Parathyroid adenoma (tissue), 2 donors: ENCODE measurements around the gene COBLL1.

Experiments used
- H2AFZ ChIP-seq: fragments of 300-600 bp; sonication (generic); one replicate; pipeline ENCODE4 v1.7.0; 2017; ENCODE audit warnings: antibody characterized with exemption, mild to moderate bottlenecking
- H3K27ac ChIP-seq: fragments of 300-600 bp; sonication (generic); one replicate; pipeline ENCODE4 v1.7.0; 2017
- H3K27me3 ChIP-seq: fragments of 300-600 bp; sonication (generic); one replicate; pipeline ENCODE4 v1.7.0; 2017; ENCODE audit warnings: low read length; ENCODE audit not compliant: control insufficient read depth, insufficient read depth
- H3K36me3 ChIP-seq: fragments of 300-600 bp; sonication (generic); one replicate; pipeline ENCODE4 v1.7.0; 2017; ENCODE audit warnings: low read length; ENCODE audit not compliant: control insufficient read depth, insufficient read depth
- H3K4me1 ChIP-seq: fragments of 300-600 bp; sonication (generic); one replicate; pipeline ENCODE4 v1.7.0; 2017; ENCODE audit warnings: control low read depth
- H3K4me2 ChIP-seq: fragments of 300-600 bp; sonication (generic); one replicate; pipeline ENCODE4 v1.7.0; 2017; ENCODE audit warnings: low read length
- H3K4me3 ChIP-seq: fragments of 300-600 bp; sonication (generic); one replicate; pipeline ENCODE4 v1.7.0; 2017; ENCODE audit warnings: low read depth, low read length
- H3K79me2 ChIP-seq: fragments of 300-600 bp; sonication (generic); one replicate; pipeline ENCODE4 v1.7.0; 2017; ENCODE audit warnings: control low read depth
- H3K9ac ChIP-seq: fragments of 300-600 bp; sonication (generic); one replicate; pipeline ENCODE4 v1.7.0; 2017; ENCODE audit warnings: mild to moderate bottlenecking
- H3K9me3 ChIP-seq: fragments of 300-600 bp; sonication (generic); one replicate; pipeline ENCODE4 v1.7.0; 2017; ENCODE audit warnings: low read length; ENCODE audit not compliant: control insufficient read depth
- TF ChIP-seq, protein P1 (sequence below): fragments of 300-600 bp; sonication (generic); IDR thresholded peaks from one replicate; pipeline ENCODE4 v1.7.0; 2017; ENCODE audit warnings: antibody characterized with exemption, mild to moderate bottlenecking
- donor health status: primary hyperparathyroidism.

The COBLL1 gene

DNA sequence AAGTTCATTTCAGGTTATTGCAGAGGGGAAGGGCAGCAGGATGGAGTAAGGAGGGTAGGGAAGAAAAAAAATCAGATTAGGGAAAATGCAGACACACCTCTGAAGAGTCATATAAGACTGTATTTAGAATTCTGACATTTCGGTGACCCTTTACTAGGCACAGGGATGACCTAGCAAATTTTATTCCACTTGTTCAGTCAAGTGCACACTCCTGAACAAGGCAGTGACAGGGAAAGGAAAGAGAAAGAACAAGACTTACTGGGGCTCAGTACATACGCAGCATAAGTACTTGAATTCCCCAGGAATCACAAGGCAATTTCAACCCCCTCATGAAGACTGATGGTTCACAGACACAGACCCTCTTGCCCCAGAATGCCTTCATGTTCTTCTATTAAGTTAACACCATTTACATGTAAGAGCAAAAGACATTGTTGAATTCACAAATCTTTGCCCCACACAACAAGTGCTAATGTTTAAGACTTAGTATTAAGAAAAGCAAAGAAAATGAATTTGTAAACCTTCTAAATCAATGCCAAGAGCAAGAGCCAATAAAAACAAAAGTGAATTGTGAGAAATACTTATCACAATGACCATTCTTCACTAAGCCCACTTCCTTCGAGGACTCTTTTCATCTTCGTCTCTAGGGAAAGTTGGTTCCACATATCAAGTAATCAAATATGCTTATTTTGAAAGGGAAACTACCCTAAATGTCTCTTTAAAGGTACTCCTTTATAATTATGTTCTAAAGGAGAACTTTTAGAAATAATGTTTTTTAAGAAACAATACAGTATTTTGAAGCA is 47.0 kb downstream of the COBLL1 start:
- TF ChIP-seq, protein P1, sequence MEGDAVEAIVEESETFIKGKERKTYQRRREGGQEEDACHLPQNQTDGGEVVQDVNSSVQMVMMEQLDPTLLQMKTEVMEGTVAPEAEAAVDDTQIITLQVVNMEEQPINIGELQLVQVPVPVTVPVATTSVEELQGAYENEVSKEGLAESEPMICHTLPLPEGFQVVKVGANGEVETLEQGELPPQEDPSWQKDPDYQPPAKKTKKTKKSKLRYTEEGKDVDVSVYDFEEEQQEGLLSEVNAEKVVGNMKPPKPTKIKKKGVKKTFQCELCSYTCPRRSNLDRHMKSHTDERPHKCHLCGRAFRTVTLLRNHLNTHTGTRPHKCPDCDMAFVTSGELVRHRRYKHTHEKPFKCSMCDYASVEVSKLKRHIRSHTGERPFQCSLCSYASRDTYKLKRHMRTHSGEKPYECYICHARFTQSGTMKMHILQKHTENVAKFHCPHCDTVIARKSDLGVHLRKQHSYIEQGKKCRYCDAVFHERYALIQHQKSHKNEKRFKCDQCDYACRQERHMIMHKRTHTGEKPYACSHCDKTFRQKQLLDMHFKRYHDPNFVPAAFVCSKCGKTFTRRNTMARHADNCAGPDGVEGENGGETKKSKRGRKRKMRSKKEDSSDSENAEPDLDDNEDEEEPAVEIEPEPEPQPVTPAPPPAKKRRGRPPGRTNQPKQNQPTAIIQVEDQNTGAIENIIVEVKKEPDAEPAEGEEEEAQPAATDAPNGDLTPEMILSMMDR: no peak
- Histone ChIP-seq H3K4me3 (no peak overlapping the region), H3K9ac (no peak overlapping the region), H3K36me3 (no peaks in the 10 kb centered on the region), H3K4me2 (no peak overlapping the region), H3K4me1 (peaks cover 9% of the 10 kb centered on the region), H3K79me2 (peaks cover 3% of the 10 kb centered on the region), H2AFZ (no peak overlapping the region), H3K27me3 (no peaks in the 10 kb centered on the region), H3K9me3 (no peaks in the 10 kb centered on the region), H3K27ac (no peak overlapping the region)

DNA sequence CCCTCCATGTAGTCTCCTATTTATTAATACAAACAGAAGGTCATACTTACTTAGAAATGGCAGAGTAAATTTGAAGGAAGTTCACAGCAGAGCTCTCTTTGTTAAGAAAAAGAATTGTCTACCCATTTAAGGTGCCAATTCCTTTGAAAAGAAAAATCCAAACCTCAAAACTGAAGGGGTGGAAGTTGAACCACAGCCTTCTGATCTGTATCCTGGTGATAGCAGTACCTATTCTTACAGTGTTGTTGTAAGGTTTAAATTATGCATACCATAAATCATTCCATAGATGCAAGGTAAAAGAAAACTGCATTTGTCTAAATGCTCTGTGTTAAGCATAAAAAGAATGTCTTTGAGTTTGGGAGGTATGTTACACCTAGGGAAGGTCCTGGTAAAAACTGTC is 47.6 kb downstream of the COBLL1 start:
- Histone ChIP-seq H3K9me3 (no peaks in the 10 kb centered on the region), H3K27ac (no peak overlapping the region), H3K4me3 (no peak overlapping the region), H2AFZ (no peak overlapping the region), H3K79me2 (peaks cover 3% of the 10 kb centered on the region), H3K36me3 (no peaks in the 10 kb centered on the region), H3K4me2 (no peak overlapping the region), H3K27me3 (no peaks in the 10 kb centered on the region), H3K4me1 (peaks cover 12% of the 10 kb centered on the region), H3K9ac (no peak overlapping the region)
- TF ChIP-seq, protein P1: no peak

DNA sequence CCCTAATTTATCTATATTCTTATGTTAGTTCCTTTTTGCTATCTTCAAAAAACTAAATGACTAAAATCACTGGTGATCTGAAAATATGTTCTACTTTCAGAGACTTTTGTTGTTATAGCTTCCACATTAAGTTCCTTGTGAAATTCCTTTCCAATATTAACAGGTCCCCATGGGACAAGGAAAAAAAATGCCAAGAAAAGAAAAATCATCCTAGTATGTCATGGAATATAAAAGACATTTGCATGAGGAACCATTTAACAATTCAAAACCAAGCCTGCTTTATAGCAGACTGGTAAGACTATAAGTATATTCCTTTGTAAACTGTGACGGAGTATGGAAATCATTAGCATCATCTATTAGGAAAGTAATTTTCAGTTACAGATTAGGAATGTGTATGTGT is 48.1 kb downstream of the COBLL1 start:
- H2AFZ ChIP-seq: no peak overlapping the region
- H3K9ac ChIP-seq: no peak overlapping the region
- no peak overlapping the region for H3K4me2 ChIP-seq
- TF ChIP-seq, protein P1: no peak
- peaks cover 3% of the 10 kb centered on the region for H3K79me2 ChIP-seq
- H3K27me3 ChIP-seq: no peaks in the 10 kb centered on the region
- no peak overlapping the region for H3K27ac ChIP-seq
- H3K4me1 ChIP-seq: peaks cover 12% of the 10 kb centered on the region
- no peak overlapping the region for H3K4me3 ChIP-seq
- no peaks in the 10 kb centered on the region for H3K36me3 ChIP-seq
- H3K9me3 ChIP-seq: no peaks in the 10 kb centered on the region

DNA sequence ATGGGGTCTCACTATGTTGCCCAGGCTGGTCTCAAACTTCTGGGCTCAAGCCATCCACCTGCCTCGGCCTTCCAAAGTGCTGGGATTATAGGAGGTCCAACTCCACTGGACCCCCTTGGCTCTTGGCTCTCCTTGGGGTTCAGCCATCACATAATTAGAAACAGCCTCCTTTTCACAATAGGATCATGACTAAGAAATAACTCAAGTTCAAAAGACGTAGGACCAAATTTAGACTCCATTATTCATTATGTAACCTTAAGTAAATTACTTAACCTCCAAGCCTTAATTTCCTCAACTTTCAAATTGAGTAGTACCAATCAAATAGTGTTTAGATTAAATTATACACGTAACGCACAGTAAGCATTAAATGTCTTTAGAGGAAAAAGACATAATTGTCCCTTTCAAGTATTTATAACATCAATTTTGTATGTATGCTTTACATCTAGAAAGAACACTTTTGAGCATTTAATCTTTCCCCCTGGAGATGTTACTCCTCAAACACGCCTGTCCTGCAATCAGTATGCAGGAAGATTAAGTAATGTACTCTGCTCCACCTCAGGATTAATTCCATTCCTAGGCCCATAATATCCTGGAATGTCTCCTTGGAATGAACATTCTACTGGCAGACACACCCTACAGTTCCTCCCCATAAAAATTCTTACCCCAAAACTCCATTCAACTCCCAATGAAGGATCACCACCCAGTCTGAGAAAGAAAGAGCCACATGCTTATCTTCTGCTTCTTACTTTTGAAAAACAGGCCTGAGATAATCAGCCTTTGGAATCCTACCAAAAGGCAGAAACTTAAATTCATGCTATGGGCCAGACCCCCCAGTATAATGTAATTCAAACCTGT is 49.1 kb downstream of the COBLL1 start:
- no peak overlapping the region for H3K27ac ChIP-seq
- no peak overlapping the region for H3K9ac ChIP-seq
- TF ChIP-seq, protein P1: no peak
- no peaks in the 10 kb centered on the region for H3K9me3 ChIP-seq
- peaks cover 12% of the 10 kb centered on the region for H3K4me1 ChIP-seq
- H2AFZ ChIP-seq: no peak overlapping the region
- no peaks in the 10 kb centered on the region for H3K36me3 ChIP-seq
- no peak overlapping the region for H3K4me2 ChIP-seq
- H3K79me2 ChIP-seq: peaks cover 3% of the 10 kb centered on the region
- no peak overlapping the region for H3K4me3 ChIP-seq
- no peaks in the 10 kb centered on the region for H3K27me3 ChIP-seq
